Measurements from ENCODE around the gene PIGP.

DNA sequence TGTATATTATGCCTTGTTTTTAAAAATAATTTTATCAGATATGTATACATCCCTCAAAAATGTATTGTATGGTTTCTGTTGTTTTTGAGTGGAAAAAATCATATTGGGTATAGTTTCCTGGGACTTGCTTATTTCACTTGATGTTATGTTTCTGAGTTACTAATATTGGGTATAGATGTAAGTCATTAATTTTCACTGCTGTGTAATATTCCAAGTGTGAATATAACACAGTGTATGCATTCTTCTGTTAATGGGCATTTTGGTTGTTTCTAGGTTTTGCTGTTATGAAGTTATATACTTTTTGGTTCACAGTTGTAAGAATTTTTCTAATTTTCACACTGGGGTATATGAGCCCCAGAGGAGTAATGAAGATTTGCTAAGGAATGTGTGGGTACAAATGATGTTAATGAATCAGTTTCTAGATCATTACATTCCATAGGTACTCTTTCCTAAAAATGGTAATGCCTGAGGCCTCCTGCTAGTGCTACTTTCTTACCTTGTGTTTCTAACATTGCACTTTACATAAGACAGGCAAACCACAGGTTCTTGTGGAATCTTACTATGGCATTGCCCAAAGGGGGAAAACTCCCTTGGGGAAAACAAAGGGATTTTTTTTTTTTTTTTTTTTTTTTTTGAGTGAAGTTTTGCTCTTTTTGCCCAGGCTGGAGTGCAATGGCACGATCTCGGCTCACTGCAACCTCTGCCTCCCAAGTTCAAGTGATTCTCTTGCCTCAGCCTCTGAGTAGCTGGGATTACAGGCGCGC is 3.4 kb upstream of the PIGP start:
- TF ChIP-seq, protein P1, sequence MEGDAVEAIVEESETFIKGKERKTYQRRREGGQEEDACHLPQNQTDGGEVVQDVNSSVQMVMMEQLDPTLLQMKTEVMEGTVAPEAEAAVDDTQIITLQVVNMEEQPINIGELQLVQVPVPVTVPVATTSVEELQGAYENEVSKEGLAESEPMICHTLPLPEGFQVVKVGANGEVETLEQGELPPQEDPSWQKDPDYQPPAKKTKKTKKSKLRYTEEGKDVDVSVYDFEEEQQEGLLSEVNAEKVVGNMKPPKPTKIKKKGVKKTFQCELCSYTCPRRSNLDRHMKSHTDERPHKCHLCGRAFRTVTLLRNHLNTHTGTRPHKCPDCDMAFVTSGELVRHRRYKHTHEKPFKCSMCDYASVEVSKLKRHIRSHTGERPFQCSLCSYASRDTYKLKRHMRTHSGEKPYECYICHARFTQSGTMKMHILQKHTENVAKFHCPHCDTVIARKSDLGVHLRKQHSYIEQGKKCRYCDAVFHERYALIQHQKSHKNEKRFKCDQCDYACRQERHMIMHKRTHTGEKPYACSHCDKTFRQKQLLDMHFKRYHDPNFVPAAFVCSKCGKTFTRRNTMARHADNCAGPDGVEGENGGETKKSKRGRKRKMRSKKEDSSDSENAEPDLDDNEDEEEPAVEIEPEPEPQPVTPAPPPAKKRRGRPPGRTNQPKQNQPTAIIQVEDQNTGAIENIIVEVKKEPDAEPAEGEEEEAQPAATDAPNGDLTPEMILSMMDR (IDR thresholded peaks at IDR 0.05; ENCODE audit: borderline replicate concordance, extremely low read depth, low read length, poor library complexity, severe bottlenecking) = no peak
- TF ChIP-seq EZH2 (IDR thresholded peaks at IDR 0.05; ENCODE audit: borderline replicate concordance, low read depth, low read length, severe bottlenecking) = no peak
